Trophoblast cell (in vitro differentiated cells and primary cell): Measurements from ENCODE around the gene SLC12A3.

Experiments used
- DNase-seq, 2 donors: peaks; one replicate each; pipeline ENCODE4 v3.0.0-alpha.2; 2016
- H2AFZ ChIP-seq: 2 replicates; pipeline ENCODE4 v1.6.1; 2013; ENCODE audit warnings: low read length, moderate library complexity, mild to moderate bottlenecking; ENCODE audit not compliant: insufficient read depth, poor library complexity
- H2AK5ac ChIP-seq: 2 replicates; pipeline ENCODE4 v1.6.1; 2013; ENCODE audit warnings: mild to moderate bottlenecking, low read length
- H2BK120ac ChIP-seq: 2 replicates; pipeline ENCODE4 v1.6.1; 2013; ENCODE audit warnings: low read length, mild to moderate bottlenecking, moderate library complexity; ENCODE audit not compliant: insufficient read depth, poor library complexity
- H2BK12ac ChIP-seq: 2 replicates; pipeline ENCODE4 v1.6.1; 2013; ENCODE audit warnings: mild to moderate bottlenecking, low read length, moderate library complexity
- H2BK5ac ChIP-seq: 2 replicates; pipeline ENCODE4 v1.6.1; 2013; ENCODE audit warnings: low read length, low read depth, moderate library complexity, mild to moderate bottlenecking; ENCODE audit not compliant: poor library complexity
- H3K14ac ChIP-seq: 2 replicates; pipeline ENCODE4 v1.6.1; 2013; ENCODE audit warnings: mild to moderate bottlenecking, low read length
- H3K18ac ChIP-seq: 2 replicates; pipeline ENCODE4 v1.6.1; 2013; ENCODE audit warnings: mild to moderate bottlenecking, low read length
- H3K23ac ChIP-seq: 2 replicates; pipeline ENCODE4 v1.6.1; 2013; ENCODE audit warnings: low read length
- H3K27ac ChIP-seq: 2 replicates; pipeline ENCODE4 v1.5.1; 2013; ENCODE audit warnings: low read depth, mild to moderate bottlenecking, inconsistent platforms, low read length, moderate library complexity
- H3K27me3 ChIP-seq: 2 replicates; pipeline ENCODE4 v1.6.1; 2013; ENCODE audit warnings: inconsistent platforms, mild to moderate bottlenecking, low read length, moderate library complexity; ENCODE audit not compliant: insufficient read depth
- H3K36me3 ChIP-seq, 2 experiments: 1 replicate in 1 of 2; 2 replicates in 1 of 2; pipeline ENCODE4 v1.6.1; 2013; ENCODE audit warnings: low read length in 2 of 2, mild to moderate bottlenecking in 2 of 2, moderate library complexity in 1 of 2; ENCODE audit not compliant: insufficient read depth in 2 of 2, control insufficient read depth in 1 of 2
- H3K4ac ChIP-seq: 2 replicates; pipeline ENCODE4 v1.6.1; 2013; ENCODE audit warnings: low read depth, mild to moderate bottlenecking, low read length, moderate library complexity
- H3K4me1 ChIP-seq, 2 experiments: 1 replicate in 1 of 2; 2 replicates in 1 of 2; pipeline ENCODE4 v1.6.1; 2013; ENCODE audit warnings: low read length in 2 of 2, mild to moderate bottlenecking in 2 of 2, moderate library complexity in 1 of 2; ENCODE audit not compliant: insufficient read depth in 2 of 2, control insufficient read depth in 1 of 2
- H3K4me2 ChIP-seq: 2 replicates; pipeline ENCODE4 v1.6.1; 2013; ENCODE audit warnings: inconsistent platforms, mild to moderate bottlenecking, low read length, moderate library complexity
- H3K4me3 ChIP-seq: 2 replicates; pipeline ENCODE4 v1.5.1; 2013; ENCODE audit warnings: mild to moderate bottlenecking, low read depth, low read length, inconsistent platforms
- H3K79me1 ChIP-seq: one replicate; pipeline ENCODE4 v1.6.1; 2013; ENCODE audit warnings: low read length
- H3K79me2 ChIP-seq: 2 replicates; pipeline ENCODE4 v1.6.1; 2013; ENCODE audit warnings: low read length, mild to moderate bottlenecking; ENCODE audit not compliant: control insufficient read depth, insufficient read depth, poor library complexity
- H3K9ac ChIP-seq: 2 replicates; pipeline ENCODE4 v1.6.1; 2013; ENCODE audit warnings: mild to moderate bottlenecking, low read length
- H3K9me3 ChIP-seq: 2 replicates; pipeline ENCODE4 v1.6.1; 2013; ENCODE audit warnings: low read depth, mild to moderate bottlenecking, control low read depth, inconsistent platforms, low read length; ENCODE audit not compliant: insufficient read depth
- H4K12ac ChIP-seq: 2 replicates; pipeline ENCODE4 v1.6.1; 2013; ENCODE audit warnings: low read depth, mild to moderate bottlenecking, low read length, moderate library complexity
- H4K8ac ChIP-seq: 2 replicates; pipeline ENCODE4 v1.6.1; 2013; ENCODE audit warnings: low read depth, mild to moderate bottlenecking, low read length, moderate library complexity
- H4K91ac ChIP-seq: one replicate; pipeline ENCODE4 v1.6.1; 2013; ENCODE audit warnings: low read depth, mild to moderate bottlenecking, low read length, moderate library complexity
- WGBS: extraction: QIAGEN DNeasy Blood & Tissue Kit; methylation state at CpG from one replicate; pipeline ENCODE4 v1.1.7; 2013; ENCODE audit warnings: missing lambda C conversion rate; ENCODE audit not compliant: insufficient read length, insufficient coverage; ENCODE audit errors: extremely low coverage; 5-methylcytosine and 5-hydroxymethylcytosine counted together

The SLC12A3 gene

DNA sequence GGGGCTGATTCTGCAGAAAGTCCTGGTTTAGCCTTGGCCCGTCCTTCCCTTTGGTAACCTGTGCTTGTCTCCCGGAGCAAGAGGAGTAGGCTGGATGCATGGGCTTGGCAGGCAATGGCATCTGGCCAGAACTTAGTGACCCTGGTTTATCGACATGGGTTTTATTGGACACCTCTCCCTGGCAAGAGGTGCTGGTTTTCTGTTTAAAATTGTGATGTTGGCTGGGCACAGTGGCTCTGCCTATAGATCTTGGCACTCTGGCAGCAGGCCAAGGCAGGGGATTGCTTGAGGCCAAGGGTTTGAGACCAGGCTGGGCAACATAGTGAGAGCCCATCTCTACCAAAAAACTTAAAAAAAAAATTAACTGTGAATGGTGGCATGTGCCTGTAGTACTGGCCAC is 31.2 kb downstream of the SLC12A3 start:
- Histone ChIP-seq H3K14ac (no peak overlapping the region), H4K12ac (no peak overlapping the region), H3K4ac (no peak overlapping the region), H2BK120ac (no peak overlapping the region), H3K18ac (no peak overlapping the region), H3K79me2 (no peaks in the 10 kb centered on the region), H2AFZ (no peak overlapping the region), H3K4me3 (no peak overlapping the region), H3K27ac (no peak overlapping the region), H3K4me1 (peaks cover 4 to 5% of the 10 kb centered on the region in 2 experiments), H3K36me3 (no peaks in the 10 kb centered on the region), H4K91ac (no peak overlapping the region), H2BK5ac (no peak overlapping the region), H3K9me3 (peaks cover 2% of the 10 kb centered on the region), H2BK12ac (no peak overlapping the region), H3K27me3 (no peaks in the 10 kb centered on the region), H3K4me2 (no peak overlapping the region), H2AK5ac (no peak overlapping the region), H3K23ac (no peak overlapping the region), H3K9ac (no peak overlapping the region), H4K8ac (no peak overlapping the region), H3K79me1 (no peaks in the 10 kb centered on the region)
- no CpG with 5 or more reads among the region's 3 CpGs for WGBS
- no peak for DNase-seq

DNA sequence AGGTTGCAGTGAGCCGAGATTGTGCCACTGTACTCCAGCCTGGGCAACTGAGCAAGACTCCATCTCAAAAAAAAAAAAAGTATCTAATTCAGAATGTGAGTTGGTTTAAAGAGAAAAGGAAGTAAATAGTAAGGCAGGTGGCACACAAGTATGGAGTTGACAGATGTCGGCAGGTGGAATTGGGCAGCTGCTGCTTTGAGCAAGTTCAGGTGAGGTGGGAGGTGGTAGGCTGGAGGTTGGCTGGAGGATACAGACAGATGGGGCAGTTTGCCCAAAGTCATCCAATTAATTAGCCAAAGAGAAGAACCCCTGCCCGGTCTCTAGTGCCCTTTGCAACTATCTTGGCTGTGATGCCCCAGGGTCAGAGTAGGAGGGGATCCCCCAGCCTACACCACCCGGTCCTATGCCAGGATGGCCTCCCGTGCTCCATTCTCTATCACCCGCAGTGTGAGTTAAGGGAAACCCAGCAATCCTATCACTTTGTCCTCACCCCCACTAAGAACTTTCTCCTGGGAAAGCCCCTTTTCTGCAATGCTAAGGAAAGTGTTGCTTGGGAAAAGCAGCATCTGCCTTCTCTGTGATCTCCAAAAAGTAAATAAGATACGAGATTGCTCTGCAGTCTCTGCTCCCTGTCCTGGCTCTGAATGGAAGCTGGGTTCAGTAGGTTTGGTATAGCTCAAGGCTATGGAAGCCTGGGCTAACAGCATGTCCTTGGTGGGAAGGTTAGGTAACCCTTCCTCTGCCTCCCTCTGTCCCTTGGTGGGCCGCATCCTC is 32.2 kb downstream of the SLC12A3 start:
- Histone ChIP-seq H3K4ac (no peak overlapping the region), H3K4me2 (no peak overlapping the region), H3K79me1 (no peaks in the 10 kb centered on the region), H3K9me3 (peaks cover 2% of the 10 kb centered on the region), H2BK120ac (no peak overlapping the region), H2BK5ac (no peak overlapping the region), H3K4me3 (no peak overlapping the region), H4K91ac (no peak overlapping the region), H3K79me2 (no peaks in the 10 kb centered on the region), H2AK5ac (no peak overlapping the region), H3K27ac (no peak overlapping the region), H3K27me3 (no peaks in the 10 kb centered on the region), H3K18ac (no peak overlapping the region), H3K36me3 (no peaks in the 10 kb centered on the region), H3K4me1 (peaks cover 4 to 5% of the 10 kb centered on the region in 2 experiments), H4K8ac (no peak overlapping the region), H3K9ac (no peak overlapping the region), H3K23ac (no peak overlapping the region), H2AFZ (no peak overlapping the region), H4K12ac (no peak overlapping the region), H3K14ac (no peak overlapping the region), H2BK12ac (no peak overlapping the region)
- WGBS = no CpG with 5 or more reads among the region's 8 CpGs
- no peak for DNase-seq

DNA sequence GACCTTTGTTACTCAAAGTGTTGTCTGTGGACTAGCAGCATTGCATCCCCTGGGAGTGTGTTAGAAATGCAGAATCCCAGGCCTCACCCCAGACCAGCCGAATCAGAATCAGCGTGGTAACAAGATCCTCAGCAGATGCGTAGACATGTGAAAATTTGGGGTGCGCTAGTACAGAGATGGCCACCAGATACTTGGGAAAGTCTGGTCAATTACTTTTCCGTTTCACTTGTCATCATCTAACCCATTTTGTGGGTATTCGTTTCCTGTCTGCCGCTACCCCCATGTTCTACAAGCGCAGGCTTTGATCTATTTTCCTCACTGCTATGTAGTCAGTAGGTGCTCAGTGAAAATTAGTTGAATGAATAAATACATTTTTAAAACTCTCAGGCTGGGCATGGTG is 33.8 kb downstream of the SLC12A3 start:
- H3K79me2 ChIP-seq = no peaks in the 10 kb centered on the region
- H4K8ac ChIP-seq = no peak overlapping the region
- H3K9me3 ChIP-seq = peaks cover 2% of the 10 kb centered on the region
- H3K18ac ChIP-seq = no peak overlapping the region
- no peak overlapping the region for H2BK12ac ChIP-seq
- H3K4ac ChIP-seq = no peak overlapping the region
- H2BK120ac ChIP-seq = no peak overlapping the region
- no peaks in the 10 kb centered on the region for H3K36me3 ChIP-seq
- H3K14ac ChIP-seq = no peak overlapping the region
- H3K27ac ChIP-seq = no peak overlapping the region
- no peak overlapping the region for H4K91ac ChIP-seq
- H3K27me3 ChIP-seq = no peaks in the 10 kb centered on the region
- no peaks in the 10 kb centered on the region for H3K79me1 ChIP-seq
- no peak overlapping the region for H3K9ac ChIP-seq
- no peak overlapping the region for H3K4me3 ChIP-seq
- no peak overlapping the region for H3K4me2 ChIP-seq
- H3K23ac ChIP-seq = no peak overlapping the region
- no peak for DNase-seq
- no peak overlapping the region for H2BK5ac ChIP-seq
- no CpG with 5 or more reads among the region's 8 CpGs for WGBS
- H3K4me1 ChIP-seq = peaks cover 4 to 7% of the 10 kb centered on the region in 2 experiments
- H4K12ac ChIP-seq = no peak overlapping the region
- H2AFZ ChIP-seq = no peak overlapping the region
- H2AK5ac ChIP-seq = no peak overlapping the region

DNA sequence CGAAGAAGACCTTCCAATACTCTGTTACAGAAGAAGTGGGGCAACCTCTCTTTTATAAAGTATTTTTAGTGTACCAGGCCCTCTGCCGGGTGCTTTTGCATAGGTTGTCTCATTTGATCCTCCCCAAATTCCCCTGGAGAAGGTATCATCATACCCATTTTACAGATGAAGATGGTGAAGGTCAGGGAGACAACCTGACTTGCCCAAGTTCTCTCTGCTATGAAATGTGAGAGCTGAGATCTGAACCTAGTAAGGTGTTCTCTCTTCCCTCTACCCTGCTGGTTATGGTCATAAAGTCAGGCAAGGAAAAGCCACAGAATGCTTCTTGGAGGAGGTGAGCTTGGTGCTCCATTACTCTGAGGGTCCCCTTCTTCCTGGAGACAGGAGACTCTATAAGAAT is 38.9 kb downstream of the SLC12A3 start:
- Histone ChIP-seq H4K91ac (no peak overlapping the region), H3K9me3 (no peaks in the 10 kb centered on the region), H2BK5ac (no peak overlapping the region), H2BK120ac (no peak overlapping the region), H3K23ac (no peak overlapping the region), H2AK5ac (no peak overlapping the region), H3K79me2 (no peaks in the 10 kb centered on the region), H3K14ac (no peak overlapping the region), H3K18ac (no peak overlapping the region), H4K8ac (no peak overlapping the region), H3K79me1 (no peaks in the 10 kb centered on the region), H3K4me3 (no peak overlapping the region), H3K9ac (no peak overlapping the region), H3K4me1 (peaks cover 0 to 1% of the 10 kb centered on the region in 2 experiments), H4K12ac (no peak overlapping the region), H3K4ac (no peak overlapping the region), H2BK12ac (no peak overlapping the region), H3K27ac (no peak overlapping the region), H3K27me3 (no peaks in the 10 kb centered on the region), H3K4me2 (no peak overlapping the region), H2AFZ (no peak overlapping the region), H3K36me3 (no peaks in the 10 kb centered on the region)
- no peak for DNase-seq
- whole genome bisulfite sequencing = no CpG with 5 or more reads among the region's 2 CpGs
